Measurements from ENCODE around the gene PTPA.

GRCh38 chr9:129182122-129182521 lies 70.9 kb downstream of the PTPA start:
- no peak for TF ChIP-seq CTCF (IDR thresholded peaks at IDR 0.05)
- TF ChIP-seq POLR2A (IDR thresholded peaks at IDR 0.05), result no peak
- TF ChIP-seq POLR2AphosphoS5 (IDR thresholded peaks at IDR 0.05), result no peak

All from breast epithelium (tissue), 3 donors.